A549 (cell line): ENCODE results near the gene NRIP2. TPM values are rescaled to one million over a fixed set of nuclear protein-coding genes. Genes with fewer than 3 reads are reported as not detected.

Experiments used
- ATAC-seq, 2 experiments: fragments of 200-7000 bp in 1 of 2; fragments of >200 bp in 1 of 2; cut with Nextera tagmentation in 1 of 2; cut with Tn5 transposase in 1 of 2; 3 replicates each; pipeline versions ENCODE4 v1.8.0 to v1.9.1; 2018 to 2020; ENCODE audit warnings: mild to moderate bottlenecking in 1 of 2, moderate library complexity in 1 of 2
- CTCF ChIA-PET: fragments of 300-600 bp; sonication (Branson Sonifier 250); formaldehyde crosslinking; extraction: SDS; loops from one replicate; lab custom pipeline; 2021; ENCODE audit warnings: antibody characterized with exemption, inconsistent platforms; lab: Yijun Ruan, JAX
- POLR2A ChIA-PET: fragments of 350-600 bp; formaldehyde crosslinking; extraction: SDS; loops from one replicate; lab custom pipeline; 2021; ENCODE audit warnings: antibody characterized with exemption, inconsistent platforms; lab: Yijun Ruan, JAX
- DNase-seq, 2 experiments: peaks; one replicate each; pipeline versions ENCODE4 v3.0.0 to v3.0.0-alpha.2; 2011 to 2016; ENCODE audit warnings: low read depth in 1 of 2, low spot score in 1 of 2
- FAIRE-seq: peaks from 2 replicates; lab custom pipeline; 2011; peaks lifted over from hg19 to GRCh38; lab: Jason Lieb, UNC
- H3K27ac ChIP-seq, 2 experiments: fragments of >200 bp; sonication (Bioruptor Twin); formaldehyde crosslinking; 3 replicates each; pipeline ENCODE4 v1.5.1; 2016 to 2017
- H3K4me1 ChIP-seq: fragments of >200 bp; sonication (Bioruptor Twin); formaldehyde crosslinking; 3 replicates; pipeline ENCODE4 v1.6.1; 2016
- H3K4me2 ChIP-seq: fragments of >200 bp; sonication (Bioruptor Twin); formaldehyde crosslinking; 3 replicates; pipeline ENCODE4 v1.6.1; 2016
- H3K4me3 ChIP-seq: fragments of >200 bp; sonication (Bioruptor Twin); formaldehyde crosslinking; 3 replicates; pipeline ENCODE4 v1.5.1; 2016
- H3K9me3 ChIP-seq: fragments of >200 bp; sonication (Bioruptor Twin); formaldehyde crosslinking; 3 replicates; pipeline ENCODE4 v1.6.1; 2016
- CBX2 ChIP-seq: fragments of 200-600 bp; sonication (generic); IDR thresholded peaks from 2 replicates; pipeline ENCODE4 v1.6.1; 2016; ENCODE audit warnings: low read depth, mild to moderate bottlenecking, borderline replicate concordance
- CBX8 ChIP-seq: fragments of 200-600 bp; sonication (generic); IDR thresholded peaks from 2 replicates; pipeline ENCODE4 v1.6.1; 2016
- CHD4 ChIP-seq: fragments of 200-600 bp; sonication (generic); IDR thresholded peaks from 2 replicates; pipeline ENCODE4 v1.6.1; 2016; ENCODE audit warnings: antibody characterized with exemption, mild to moderate bottlenecking, borderline replicate concordance
- CTCF ChIP-seq: fragments of >200 bp; sonication (Bioruptor Twin); formaldehyde crosslinking; IDR thresholded peaks from 3 replicates; pipeline ENCODE4 v1.5.1; 2016
- EP300 ChIP-seq, 2 experiments: fragments of >200 bp; sonication (Bioruptor Twin); formaldehyde crosslinking; IDR thresholded peaks; 2 replicates in 1 of 2; 3 replicates in 1 of 2; pipeline ENCODE4 v1.6.1; 2016 to 2017
- ESRRA ChIP-seq: fragments of 150-350 bp; IDR thresholded peaks from 2 replicates; pipeline ENCODE4 v1.6.1; 2014; ENCODE audit warnings: mild to moderate bottlenecking, low read length, borderline replicate concordance
- FOSL2 ChIP-seq, 2 experiments: fragments of 450-650 bp in 1 of 2; fragments of >200 bp in 1 of 2; sonication (Bioruptor Twin) in 1 of 2; formaldehyde crosslinking; IDR thresholded peaks; 2 replicates each; pipeline versions ENCODE4 v1.5.0 to v1.6.1; 2016 to 2020; ENCODE audit warnings: mild to moderate bottlenecking in 1 of 2, moderate library complexity in 1 of 2
- HMGXB4 ChIP-seq: fragments of 250-450 bp; sonication (Bioruptor Pico); IDR thresholded peaks from 2 replicates; pipeline ENCODE4 v1.5.0; 2021; ENCODE audit warnings: mild to moderate bottlenecking, moderate library complexity, borderline replicate concordance
- HOXA7 ChIP-seq: fragments of 250-450 bp; sonication (Bioruptor Pico); IDR thresholded peaks from 2 replicates; pipeline ENCODE4 v1.5.0; 2020; ENCODE audit warnings: mild to moderate bottlenecking, moderate library complexity
- HOXB13 ChIP-seq: fragments of 250-450 bp; sonication (Bioruptor Pico); IDR thresholded peaks from 2 replicates; pipeline ENCODE4 v1.5.0; 2020; ENCODE audit warnings: low read depth, mild to moderate bottlenecking, moderate library complexity
- JUNB ChIP-seq: fragments of >200 bp; sonication (Bioruptor Twin); formaldehyde crosslinking; IDR thresholded peaks from 2 replicates; pipeline ENCODE4 v1.6.1; 2016
- MAFK ChIP-seq: fragments of 450-650 bp; IDR thresholded peaks from 2 replicates; pipeline ENCODE4 v1.6.1; 2014; ENCODE audit not compliant: partially characterized antibody
- MAX ChIP-seq: IDR thresholded peaks from 2 replicates; pipeline ENCODE4 v1.6.1; 2012
- NR3C1 ChIP-seq: fragments of >200 bp; sonication (Bioruptor Twin); formaldehyde crosslinking; IDR thresholded peaks from 3 replicates; pipeline ENCODE4 v1.6.1; 2017
- RAD21 ChIP-seq, 2 experiments: fragments of >200 bp in 1 of 2; sonication (Bioruptor Twin) in 1 of 2; formaldehyde crosslinking in 1 of 2; IDR thresholded peaks in 1 of 2; conservative IDR thresholded peaks in 1 of 2; 2 replicates in 1 of 2; 3 replicates in 1 of 2; pipeline ENCODE4 v1.6.1; 2012 to 2018; ENCODE audit warnings: inconsistent platforms in 1 of 2
- SMC3 ChIP-seq: fragments of >200 bp; sonication (Bioruptor Twin); formaldehyde crosslinking; IDR thresholded peaks from 3 replicates; pipeline ENCODE4 v1.6.1; 2018; ENCODE audit warnings: inconsistent platforms
- TP53 ChIP-seq: fragments of 250-450 bp; sonication (Bioruptor Pico); IDR thresholded peaks from 2 replicates; pipeline ENCODE4 v1.5.0; 2021; ENCODE audit warnings: mild to moderate bottlenecking, moderate library complexity
- ZNF302 ChIP-seq: fragments of 250-450 bp; sonication (Bioruptor Pico); IDR thresholded peaks from 2 replicates; pipeline ENCODE4 v1.9.0; 2021; ENCODE audit warnings: inconsistent platforms, mild to moderate bottlenecking, moderate library complexity
- ZSCAN20 ChIP-seq: fragments of 250-450 bp; sonication (Bioruptor Pico); IDR thresholded peaks from 2 replicates; pipeline ENCODE4 v1.8.0; 2022; ENCODE audit warnings: mild to moderate bottlenecking, moderate library complexity
- WGBS: methylation state at CpG from one replicate; pipeline ENCODE4 v1.1.6; 2017; ENCODE audit errors: missing lambda C conversion rate; 5-methylcytosine and 5-hydroxymethylcytosine counted together
- polyA plus RNA-seq, 4 experiments: library from polyadenylated mRNA; depleted of rRNA in 3 of 4; stranded (reverse); fragments of >200 nt; fragmentation: RNase III in 1 of 4; extraction: RNeasy Plus Mini Kit Qiagen cat#74134 plus additional on column Dnase treatment in 1 of 4; gene quantifications; 2 replicates in 3 of 4; 3 replicates in 1 of 4; pipeline ENCODE4 v1.2.3, GENCODE V29; 2011 to 2017

NRIP2 gene
- polyA plus RNA-seq, 2 of the 4 experiments (the other 2 are of a cell fraction): not detected

GRCh38 chr12:2856051-2856450 lies 21.2 kb upstream of the NRIP2 start (continued):
- TF ChIP-seq NR3C1: no peak
- TF ChIP-seq MAFK: no peak
- TF ChIP-seq ZNF302 (CRISPR knock-in tag): no peak
- no peak for TF ChIP-seq CBX2
- TF ChIP-seq TP53 (CRISPR knock-in tag): no peak

- no peak for FAIRE-seq
- H3K27ac ChIP-seq: no peak overlapping the region
- no peaks in the 10 kb centered on the region for H3K9me3 ChIP-seq
- WGBS: 79% methylated on average over 7 of the region's 7 CpGs
- H3K4me2 ChIP-seq: no peak overlapping the region
- no peaks in the 10 kb centered on the region; the same call in 2 of the 3 replicates for H3K4me1 ChIP-seq
- no peak for TF ChIP-seq TP53 (CRISPR knock-in tag)
- no peak for TF ChIP-seq HMGXB4 (CRISPR knock-in tag)
- TF ChIP-seq ESRRA: no peak
- TF ChIP-seq CHD4: no peak
- TF ChIP-seq HOXB13 (CRISPR knock-in tag): no peak
- TF ChIP-seq CBX8: no peak
- TF ChIP-seq, all 56 proteins: peak for 0
- ChIA-PET CTCF (interaction anchor here (1.2 to 3.0 kb wide), 2 partner anchors 10 to 72 kb away, joined by 3 to 13 read pairs; no protein-coding TSS in a partner anchor), POLR2A (no interaction called here)
- no peak for ATAC-seq
- H3K4me3 ChIP-seq: no peak overlapping the region
- DNase-seq: no peak
Observed at GRCh38 chr12:2855546-2855945, 20.7 kb upstream of the NRIP2 start.

- ATAC-seq: no peak
- no peak overlapping the region for H3K4me3 ChIP-seq
- no peak for DNase-seq
- no peaks in the 10 kb centered on the region for H3K9me3 ChIP-seq
- no peak for FAIRE-seq
- peaks cover 4% of the 10 kb centered on the region for H3K4me1 ChIP-seq
- H3K4me2 ChIP-seq: no peak overlapping the region
- ChIA-PET POLR2A (no interaction called here), CTCF (interaction anchor here (0.7 to 3.0 kb wide), 22 partner anchors 8 to 187 kb away, joined by 3 to 19 read pairs (median 4); partner anchors contain the start of gene ITFG2)
- 87% methylated on average over 21 of the region's 25 CpGs for WGBS
- no peak overlapping the region for H3K27ac ChIP-seq
- no peak for TF ChIP-seq CTCF
- no peak for TF ChIP-seq EP300 (IDR thresholded peaks at IDR 0.05)
- no peak for TF ChIP-seq JUNB
- no peak for TF ChIP-seq MAX
- no peak for TF ChIP-seq ZSCAN20
Observed at GRCh38 chr12:2854669-2855453, 20.0 kb upstream of the NRIP2 start.

GRCh38 chr12:2853626-2854025 lies 18.8 kb upstream of the NRIP2 start:
- no peak for FAIRE-seq
- H3K9me3 ChIP-seq: no peaks in the 10 kb centered on the region
- ChIA-PET CTCF (interaction anchor here (0.7 to 3.0 kb wide), 34 partner anchors 8 to 409 kb away, joined by 3 to 19 read pairs (median 4); partner anchors contain the start of genes FOXM1, RHNO1 and TULP3), POLR2A (interaction anchor here (0.7 to 1.0 kb wide), 3 partner anchors 10 to 41 kb away, joined by 3 read pairs; partner anchors contain the start of gene ITFG2)
- H3K4me3 ChIP-seq: no peak overlapping the region
- peak; percentile 77 to 92 for DNase-seq
- H3K27ac ChIP-seq: no peak overlapping the region
- peak; percentile 70 to 86; a peak in 5 of 6 replicates for ATAC-seq
- TF ChIP-seq FOSL2 (IDR thresholded peaks at IDR 0.05): no peak
- TF ChIP-seq FOSL2 (CRISPR knock-in tag; IDR thresholded peaks at IDR 0.05): no peak
- peak; percentile 55 for TF ChIP-seq CTCF
- no peak for TF ChIP-seq HOXA7 (CRISPR knock-in tag)
- TF ChIP-seq SMC3: peak; percentile 39; the same call in 2 of the 3 replicates
- TF ChIP-seq RAD21 (conservative IDR thresholded peaks at IDR 0.05 in 1 of 2, IDR thresholded peaks at IDR 0.05 in 1 of 2): peak in 1 of 2 experiments; percentile 45; a peak in 1 of 5 replicates
- 34% methylated on average over 11 of the region's 11 CpGs for WGBS
- H3K4me2 ChIP-seq: no peak overlapping the region
- peaks cover 11% of the 10 kb centered on the region for H3K4me1 ChIP-seq
